Measurements from ENCODE around the gene ADARB1. TPM values are rescaled to one million over a fixed set of nuclear protein-coding genes. Genes with fewer than 3 reads are reported as not detected.

Gene ADARB1
- total RNA-seq, 1 donor from 2014 or later = 25.8 TPM

DNA sequence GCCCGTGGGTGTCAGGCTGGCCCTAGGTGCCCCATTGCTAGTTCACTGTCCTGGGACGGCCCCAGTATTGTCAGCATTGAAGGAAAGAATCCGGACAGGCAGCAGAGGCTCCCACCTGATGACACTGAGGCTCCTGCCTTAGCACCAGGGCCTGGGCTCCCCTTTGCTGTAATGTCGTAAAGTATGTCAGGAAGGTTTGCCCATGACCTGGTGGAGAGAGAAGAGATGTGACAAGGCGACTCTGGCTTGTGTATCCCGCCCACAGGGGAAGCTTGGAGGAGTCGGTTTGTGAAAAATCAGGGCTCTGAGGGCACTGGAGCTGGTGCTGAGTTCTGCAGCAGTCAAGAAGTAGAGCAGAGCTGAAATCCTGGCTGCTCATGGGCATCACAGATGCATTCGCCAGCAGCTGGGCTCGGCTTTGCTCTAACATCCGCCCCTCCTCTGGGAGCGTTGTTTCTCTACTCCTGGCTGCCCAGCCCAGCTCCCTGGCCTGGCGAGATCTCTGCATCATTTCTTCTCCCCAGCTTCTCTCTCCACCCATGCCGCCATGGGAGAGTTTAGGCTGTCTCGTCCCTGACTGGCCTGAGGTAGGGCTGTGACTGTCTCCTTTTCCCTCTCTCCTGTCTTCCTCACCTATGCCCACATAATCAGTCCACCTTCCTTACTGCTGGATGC is 74.1 kb downstream of the ADARB1 start:
- peaks cover 5% of the 10 kb centered on the region for H3K36me3 Mint-ChIP-seq (ENCODE audit: low read depth, unreplicated experiment)
- H2AFZ ChIP-seq (ENCODE audit: low read depth, low read length) = no peak overlapping the region
- H3K36me3 ChIP-seq (ENCODE audit: insufficient read depth, low read length) = no peaks in the 10 kb centered on the region
- no peaks in the 10 kb centered on the region for H3K27me3 ChIP-seq (ENCODE audit: insufficient read depth, low read length)
- H3K4me3 ChIP-seq (ENCODE audit: insufficient read depth, low read depth, low read length) = no peak overlapping the region
- no peak overlapping the region for H3K9ac ChIP-seq (ENCODE audit: low read length)
- FAIRE-seq (no peak), DNase-seq (ENCODE audit: low read depth) (no peak)
- H3K27ac ChIP-seq (ENCODE audit: low read depth, low read length) = no peak overlapping the region
- peaks cover 44% of the 10 kb centered on the region for H3K4me1 Mint-ChIP-seq (ENCODE audit: low read depth, unreplicated experiment)
- H3K79me2 ChIP-seq (ENCODE audit: insufficient read depth, low read length) = no peaks in the 10 kb centered on the region
- H3K4me3 Mint-ChIP-seq (ENCODE audit: unreplicated experiment) = no peak overlapping the region
- H4K20me1 ChIP-seq (ENCODE audit: insufficient read depth, low read length) = peaks cover 1% of the 10 kb centered on the region
- TF ChIP-seq, protein P1, sequence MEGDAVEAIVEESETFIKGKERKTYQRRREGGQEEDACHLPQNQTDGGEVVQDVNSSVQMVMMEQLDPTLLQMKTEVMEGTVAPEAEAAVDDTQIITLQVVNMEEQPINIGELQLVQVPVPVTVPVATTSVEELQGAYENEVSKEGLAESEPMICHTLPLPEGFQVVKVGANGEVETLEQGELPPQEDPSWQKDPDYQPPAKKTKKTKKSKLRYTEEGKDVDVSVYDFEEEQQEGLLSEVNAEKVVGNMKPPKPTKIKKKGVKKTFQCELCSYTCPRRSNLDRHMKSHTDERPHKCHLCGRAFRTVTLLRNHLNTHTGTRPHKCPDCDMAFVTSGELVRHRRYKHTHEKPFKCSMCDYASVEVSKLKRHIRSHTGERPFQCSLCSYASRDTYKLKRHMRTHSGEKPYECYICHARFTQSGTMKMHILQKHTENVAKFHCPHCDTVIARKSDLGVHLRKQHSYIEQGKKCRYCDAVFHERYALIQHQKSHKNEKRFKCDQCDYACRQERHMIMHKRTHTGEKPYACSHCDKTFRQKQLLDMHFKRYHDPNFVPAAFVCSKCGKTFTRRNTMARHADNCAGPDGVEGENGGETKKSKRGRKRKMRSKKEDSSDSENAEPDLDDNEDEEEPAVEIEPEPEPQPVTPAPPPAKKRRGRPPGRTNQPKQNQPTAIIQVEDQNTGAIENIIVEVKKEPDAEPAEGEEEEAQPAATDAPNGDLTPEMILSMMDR (IDR thresholded peaks at IDR 0.05; ENCODE audit: insufficient read depth, low read depth, low read length) = no peak
- no peak for TF ChIP-seq EZH2 (IDR thresholded peaks at IDR 0.05; ENCODE audit: insufficient read depth, low read length)
- no peaks in the 10 kb centered on the region for H3K9me3 ChIP-seq (ENCODE audit: insufficient read depth, low read depth, low read length)
- H3K4me2 ChIP-seq (ENCODE audit: low read length) = no peak overlapping the region
- no peaks in the 10 kb centered on the region for H3K9me3 Mint-ChIP-seq (ENCODE audit: unreplicated experiment)
- H3K27me3 Mint-ChIP-seq (ENCODE audit: low read depth, unreplicated experiment) = peaks cover 4% of the 10 kb centered on the region
- H3K27ac Mint-ChIP-seq (ENCODE audit: unreplicated experiment) = no peak overlapping the region
- H3K4me1 ChIP-seq (ENCODE audit: insufficient read depth, low read length) = peaks cover 16% of the 10 kb centered on the region

DNA sequence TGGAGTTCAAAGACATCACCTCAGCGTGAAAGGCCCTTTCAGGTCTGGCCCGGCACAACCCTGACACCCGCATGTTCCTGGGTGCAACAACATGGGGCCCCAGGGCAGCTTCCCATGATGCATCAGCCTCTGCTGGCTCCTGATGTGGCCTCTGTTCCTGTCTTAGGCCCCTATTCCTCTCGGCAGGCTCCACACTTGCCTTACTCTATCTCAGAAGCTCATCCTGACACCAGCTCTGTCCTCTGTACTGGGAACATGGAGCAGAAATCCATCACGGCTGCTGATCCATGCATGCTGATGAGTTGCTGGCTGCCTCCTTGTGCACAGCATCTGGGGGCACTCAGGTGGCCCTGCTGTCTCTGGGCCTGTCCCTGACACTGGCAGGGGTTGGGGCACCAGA is 74.6 kb downstream of the ADARB1 start:
- Histone ChIP-seq H3K4me3 (ENCODE audit: insufficient read depth, low read depth, low read length) (no peak overlapping the region), H3K9me3 (ENCODE audit: insufficient read depth, low read depth, low read length) (no peaks in the 10 kb centered on the region), H3K27ac (ENCODE audit: low read depth, low read length) (no peak overlapping the region), H4K20me1 (ENCODE audit: insufficient read depth, low read length) (no peaks in the 10 kb centered on the region), H3K9ac (ENCODE audit: low read length) (no peak overlapping the region), H3K4me1 (ENCODE audit: insufficient read depth, low read length) (peaks cover 21% of the 10 kb centered on the region), H2AFZ (ENCODE audit: low read depth, low read length) (no peak overlapping the region), H3K36me3 (ENCODE audit: insufficient read depth, low read length) (no peaks in the 10 kb centered on the region), H3K79me2 (ENCODE audit: insufficient read depth, low read length) (no peaks in the 10 kb centered on the region), H3K4me2 (ENCODE audit: low read length) (no peak overlapping the region), H3K27me3 (ENCODE audit: insufficient read depth, low read length) (no peaks in the 10 kb centered on the region)
- FAIRE-seq (no peak), DNase-seq (ENCODE audit: low read depth) (no peak)
- Mint-ChIP-seq H3K9me3 (ENCODE audit: unreplicated experiment) (no peaks in the 10 kb centered on the region), H3K27ac (ENCODE audit: unreplicated experiment) (no peak overlapping the region), H3K4me3 (ENCODE audit: unreplicated experiment) (no peak overlapping the region), H3K27me3 (ENCODE audit: low read depth, unreplicated experiment) (peaks cover 4% of the 10 kb centered on the region), H3K36me3 (ENCODE audit: low read depth, unreplicated experiment) (peaks cover 5% of the 10 kb centered on the region), H3K4me1 (ENCODE audit: low read depth, unreplicated experiment) (peaks cover 48% of the 10 kb centered on the region)
- TF ChIP-seq, protein P1 (IDR thresholded peaks at IDR 0.05; ENCODE audit: insufficient read depth, low read depth, low read length) = no peak
- TF ChIP-seq EZH2 (IDR thresholded peaks at IDR 0.05; ENCODE audit: insufficient read depth, low read length) = no peak

DNA sequence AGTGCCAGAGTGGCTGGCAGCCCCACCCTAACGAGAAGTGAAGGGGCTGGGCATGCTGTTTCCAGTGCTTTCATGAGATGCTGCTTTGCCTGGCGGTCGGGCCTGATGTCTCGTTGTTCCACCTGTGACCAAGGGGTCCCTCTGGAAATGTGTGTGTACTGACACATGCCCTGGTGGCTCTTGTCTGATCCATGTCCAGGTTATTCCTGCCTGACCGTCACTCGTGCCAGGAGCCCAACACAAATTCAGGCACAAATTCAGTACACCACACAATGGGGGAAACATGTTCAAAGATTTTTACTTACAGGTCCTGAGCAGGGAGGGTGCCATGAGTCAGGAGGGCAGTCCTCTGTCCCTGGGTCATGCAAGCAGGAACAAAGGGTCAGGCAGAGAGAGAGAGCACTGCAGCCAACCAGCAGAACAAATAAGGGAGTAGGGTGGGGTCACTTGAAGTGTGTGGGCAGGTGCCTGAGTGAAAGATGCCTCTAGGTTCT is 76.3 kb downstream of the ADARB1 start:
- no peaks in the 10 kb centered on the region for H3K9me3 ChIP-seq (ENCODE audit: insufficient read depth, low read depth, low read length)
- Mint-ChIP-seq H3K9me3 (ENCODE audit: unreplicated experiment) (no peaks in the 10 kb centered on the region), H3K36me3 (ENCODE audit: low read depth, unreplicated experiment) (peaks cover 2% of the 10 kb centered on the region), H3K4me1 (ENCODE audit: low read depth, unreplicated experiment) (peaks cover 52% of the 10 kb centered on the region), H3K4me3 (ENCODE audit: unreplicated experiment) (no peak overlapping the region), H3K27me3 (ENCODE audit: low read depth, unreplicated experiment) (peaks cover 4% of the 10 kb centered on the region), H3K27ac (ENCODE audit: unreplicated experiment) (no peak overlapping the region)
- no peaks in the 10 kb centered on the region for H3K36me3 ChIP-seq (ENCODE audit: insufficient read depth, low read length)
- TF ChIP-seq, protein P1 (IDR thresholded peaks at IDR 0.05; ENCODE audit: insufficient read depth, low read depth, low read length) = no peak
- TF ChIP-seq EZH2 (IDR thresholded peaks at IDR 0.05; ENCODE audit: insufficient read depth, low read length) = no peak
- no peak overlapping the region for H3K27ac ChIP-seq (ENCODE audit: low read depth, low read length)
- no peaks in the 10 kb centered on the region for H3K79me2 ChIP-seq (ENCODE audit: insufficient read depth, low read length)
- no peaks in the 10 kb centered on the region for H3K27me3 ChIP-seq (ENCODE audit: insufficient read depth, low read length)
- H3K4me3 ChIP-seq (ENCODE audit: insufficient read depth, low read depth, low read length) = no peak overlapping the region
- no peak overlapping the region for H3K9ac ChIP-seq (ENCODE audit: low read length)
- H4K20me1 ChIP-seq (ENCODE audit: insufficient read depth, low read length) = no peaks in the 10 kb centered on the region
- no peak for DNase-seq (ENCODE audit: low read depth)
- H3K4me2 ChIP-seq (ENCODE audit: low read length) = no peak overlapping the region
- no peak for FAIRE-seq
- H2AFZ ChIP-seq (ENCODE audit: low read depth, low read length) = no peak overlapping the region
- peaks cover 35% of the 10 kb centered on the region for H3K4me1 ChIP-seq (ENCODE audit: insufficient read depth, low read length)

Data from astrocyte (in vitro differentiated cells and primary cell).